Measurements from ENCODE around the gene RAB26. TPM values are rescaled to one million over a fixed set of nuclear protein-coding genes. Genes with fewer than 3 reads are reported as not detected.
A peak's percentile ranks its signal among the peaks of the same experiment; 100 is the strongest.

The RAB26 gene
- total RNA-seq, 1 donor from 2014 or later = not detected

DNA sequence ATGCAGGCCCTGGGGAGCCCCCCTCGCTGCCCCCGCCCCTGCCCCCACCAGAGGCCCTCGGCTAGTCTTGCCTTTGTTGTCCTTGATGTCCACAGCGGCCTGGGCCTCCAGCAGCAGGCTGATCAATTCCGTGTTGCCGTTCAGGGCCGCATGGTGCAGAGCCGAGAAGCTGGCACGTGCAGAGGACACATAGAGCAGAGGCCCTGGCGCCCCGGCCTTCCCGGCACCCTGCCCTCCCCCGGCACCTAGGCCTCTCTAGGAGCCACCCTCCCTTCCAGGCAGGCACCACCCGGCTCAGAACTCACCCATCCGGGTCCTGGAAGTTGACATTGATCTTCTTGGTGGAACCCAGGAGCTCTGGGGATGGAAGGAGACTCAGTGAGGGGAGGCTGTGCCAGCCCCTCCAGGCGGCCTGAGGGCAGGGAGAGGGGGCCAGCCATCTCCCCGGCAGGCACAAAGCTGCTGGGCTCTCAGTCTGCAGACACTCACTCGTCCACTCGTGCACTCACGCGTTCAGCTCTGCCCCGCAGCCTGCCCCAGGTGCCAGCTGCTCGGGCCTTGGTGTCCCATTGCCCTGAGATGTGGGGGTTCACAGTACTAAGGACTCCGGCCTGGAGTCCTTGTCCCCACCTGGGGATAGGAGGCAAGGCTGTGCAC, 41.7 kb downstream of the RAB26 start:
- no peaks in the 10 kb centered on the region for H3K9me3 ChIP-seq

DNA sequence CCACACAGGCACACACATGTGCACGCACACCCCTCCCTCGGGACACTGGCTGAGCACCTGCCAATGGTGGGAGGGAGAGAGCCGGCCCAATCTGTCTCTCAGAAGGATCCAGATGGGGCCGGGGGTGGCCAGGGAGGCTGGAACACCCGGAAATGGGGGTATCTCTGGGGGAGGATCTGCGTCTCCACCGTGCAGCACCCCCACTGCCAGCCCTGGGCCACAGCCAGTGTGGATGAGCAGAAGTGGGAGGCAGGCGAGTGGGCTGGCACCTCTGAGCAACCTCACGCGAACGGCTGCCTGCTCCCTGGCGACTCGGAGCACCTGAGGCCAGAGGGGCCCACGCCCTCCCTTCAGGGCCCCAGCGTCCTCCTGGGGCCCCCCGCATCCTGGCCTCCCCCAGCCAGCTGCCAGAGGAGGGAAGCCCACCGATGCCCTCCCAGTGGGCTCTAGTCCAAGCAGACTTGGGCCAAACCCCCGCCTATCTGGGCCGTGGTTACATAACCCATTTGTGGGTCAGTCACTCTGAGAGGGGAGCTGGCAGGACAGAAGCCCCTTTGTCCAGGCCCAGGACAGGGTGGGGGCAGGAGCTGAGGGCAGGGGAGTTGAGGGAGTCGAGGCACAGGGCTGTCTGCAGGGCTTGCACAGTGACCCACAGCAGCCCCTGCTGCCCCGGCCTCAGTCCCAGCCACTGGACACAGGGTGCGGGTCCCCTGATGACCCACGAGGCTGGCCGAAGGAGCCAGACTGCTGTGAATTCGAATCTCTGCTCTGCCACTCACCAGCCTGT, 42.4 kb downstream of the RAB26 start:
- DNase-seq (ENCODE audit: low spot score in 2 of 2) = no peak
- intact Hi-C loops (cut with DNase I) = no loop called here
- peaks cover 2 to 9% of the 10 kb centered on the region in 2 donors for H3K4me1 ChIP-seq
- no peaks in the 10 kb centered on the region for H3K9me3 ChIP-seq
- H3K36me3 ChIP-seq = no peaks in the 10 kb centered on the region
- no peak overlapping the region for H3K27ac ChIP-seq
- TF ChIP-seq CTCF (IDR thresholded peaks at IDR 0.05) = no peak
- no peak overlapping the region for H3K4me3 ChIP-seq
- peaks cover 14% of the 10 kb centered on the region for H3K27me3 ChIP-seq

More for the DNA sequence above, 41.7 kb downstream of the RAB26 start:
- H3K4me3 ChIP-seq = no peak overlapping the region
- TF ChIP-seq CTCF (IDR thresholded peaks at IDR 0.05) = no peak
- H3K36me3 ChIP-seq = no peaks in the 10 kb centered on the region
- peaks cover 7% of the 10 kb centered on the region for H3K27me3 ChIP-seq
- H3K27ac ChIP-seq = no peak overlapping the region
- no peak for DNase-seq (ENCODE audit: low spot score in 2 of 2)
- peaks cover 0 to 2% of the 10 kb centered on the region in 2 donors for H3K4me1 ChIP-seq
- intact Hi-C loops (cut with DNase I) = no loop called here

- no peak for DNase-seq (ENCODE audit: low spot score in 2 of 2)
- no peaks in the 10 kb centered on the region for H3K9me3 ChIP-seq
- no peak overlapping the region for H3K27ac ChIP-seq
- intact Hi-C loops (cut with DNase I) = no loop called here
- no peak for TF ChIP-seq CTCF (IDR thresholded peaks at IDR 0.05)
- H3K4me1 ChIP-seq = peaks cover 5 to 11% of the 10 kb centered on the region in 2 donors
- no peak overlapping the region for H3K4me3 ChIP-seq
- H3K27me3 ChIP-seq = peaks cover 17% of the 10 kb centered on the region
- H3K36me3 ChIP-seq = no peaks in the 10 kb centered on the region
Measured at GRCh38 chr16:2191446-2191706, 43.0 kb downstream of the RAB26 start.

GRCh38 chr16:2194166-2194834, 45.9 kb downstream of the RAB26 start:
- H3K4me1 ChIP-seq = peaks cover 5 to 11% of the 10 kb centered on the region in 2 donors
- peaks cover 23% of the 10 kb centered on the region for H3K27me3 ChIP-seq
- no peaks in the 10 kb centered on the region for H3K9me3 ChIP-seq
- H3K4me3 ChIP-seq = no peak overlapping the region
- no peak for DNase-seq (ENCODE audit: low spot score in 2 of 2)
- H3K27ac ChIP-seq = no peak overlapping the region
- no peak for TF ChIP-seq CTCF (IDR thresholded peaks at IDR 0.05)
- intact Hi-C loops (cut with DNase I) = no loop called here
- no peaks in the 10 kb centered on the region for H3K36me3 ChIP-seq

GRCh38 chr16:2194852-2195321, 46.5 kb downstream of the RAB26 start:
- H3K4me3 ChIP-seq = no peak overlapping the region
- H3K36me3 ChIP-seq = no peaks in the 10 kb centered on the region
- no peak overlapping the region for H3K27ac ChIP-seq
- peaks cover 23% of the 10 kb centered on the region for H3K27me3 ChIP-seq
- no peak for DNase-seq (ENCODE audit: low spot score in 2 of 2)
- H3K4me1 ChIP-seq = peaks cover 5 to 11% of the 10 kb centered on the region in 2 donors
- intact Hi-C loops (cut with DNase I) = no loop called here
- no peaks in the 10 kb centered on the region for H3K9me3 ChIP-seq
- peak in 2 of 3 experiments; percentile 22 to 23 for TF ChIP-seq CTCF (IDR thresholded peaks at IDR 0.05)
